ENCODE data around the gene KRTAP10-7.
"Not testable (repeated sequence)": the region's sequence is repeated elsewhere in the genome, so short reads cannot be mapped to it uniquely, and the experiment has no call there.

Gene KRTAP10-7

DNA sequence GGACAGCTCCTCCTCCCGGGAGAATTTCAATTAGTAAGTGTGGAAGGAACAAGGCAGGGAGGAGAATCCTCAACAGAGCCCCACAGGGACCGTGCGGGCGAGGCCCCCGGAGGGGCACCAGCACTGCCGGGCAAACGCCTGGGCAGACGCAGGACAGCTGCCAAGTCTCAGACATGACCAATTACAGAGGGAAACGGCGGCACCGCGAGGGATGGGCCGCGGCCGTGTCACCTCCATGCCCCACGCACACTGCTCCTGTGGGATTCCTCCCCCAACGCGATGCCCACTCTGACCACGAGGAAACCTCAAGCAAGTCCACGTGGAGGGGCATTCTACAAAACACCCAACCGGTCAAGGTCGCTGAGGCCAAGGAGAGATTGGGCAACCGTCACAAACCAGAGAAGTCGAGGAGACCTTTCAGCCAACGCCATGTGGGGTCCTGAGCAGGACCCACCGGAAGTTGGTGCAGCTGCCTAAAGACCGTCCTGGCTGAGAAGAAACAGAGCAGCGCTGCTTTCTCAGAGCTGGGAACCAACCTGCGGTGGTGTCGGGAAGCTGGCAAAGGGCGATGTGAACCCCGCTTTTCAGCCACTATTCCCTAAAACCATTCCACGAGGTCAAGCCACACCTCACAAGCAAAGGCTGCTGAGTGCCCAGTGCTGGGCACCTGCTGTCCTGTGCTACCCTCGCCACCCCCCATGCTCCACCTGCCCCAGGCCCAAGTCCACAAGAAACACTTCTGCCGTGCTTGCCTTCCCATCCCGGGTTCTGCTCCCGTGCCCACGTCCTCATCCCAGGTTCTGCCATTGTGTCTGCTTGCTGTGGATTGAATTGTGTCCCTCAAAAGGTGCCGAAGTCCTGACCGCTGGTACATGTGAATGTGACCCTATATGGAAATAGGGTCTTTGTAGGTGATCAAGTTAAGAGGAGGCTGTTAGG lies 28.3 kb upstream of the KRTAP10-7 start:
- no peak for DNase-seq (ENCODE audit: low read depth, low spot score)

GRCh38 chr21:44572959-44573583 lies 27.3 kb upstream of the KRTAP10-7 start:
- no peak for DNase-seq (ENCODE audit: low read depth, low spot score)

- not testable (repeated sequence) for DNase-seq (ENCODE audit: low read depth, low spot score)
Observed at GRCh38 chr21:44573630-44574456, 26.6 kb upstream of the KRTAP10-7 start, which contains the start of gene KRTAP10-4. Gene KRTAP10-4, plus strand, starts transcription at chr21:44573729. Its CDS starts 30 bp downstream, at chr21:44573759.

- DNase-seq (ENCODE audit: low read depth, low spot score): no peak
Observed at GRCh38 chr21:44574457-44575306, 25.7 kb upstream of the KRTAP10-7 start.

DNA sequence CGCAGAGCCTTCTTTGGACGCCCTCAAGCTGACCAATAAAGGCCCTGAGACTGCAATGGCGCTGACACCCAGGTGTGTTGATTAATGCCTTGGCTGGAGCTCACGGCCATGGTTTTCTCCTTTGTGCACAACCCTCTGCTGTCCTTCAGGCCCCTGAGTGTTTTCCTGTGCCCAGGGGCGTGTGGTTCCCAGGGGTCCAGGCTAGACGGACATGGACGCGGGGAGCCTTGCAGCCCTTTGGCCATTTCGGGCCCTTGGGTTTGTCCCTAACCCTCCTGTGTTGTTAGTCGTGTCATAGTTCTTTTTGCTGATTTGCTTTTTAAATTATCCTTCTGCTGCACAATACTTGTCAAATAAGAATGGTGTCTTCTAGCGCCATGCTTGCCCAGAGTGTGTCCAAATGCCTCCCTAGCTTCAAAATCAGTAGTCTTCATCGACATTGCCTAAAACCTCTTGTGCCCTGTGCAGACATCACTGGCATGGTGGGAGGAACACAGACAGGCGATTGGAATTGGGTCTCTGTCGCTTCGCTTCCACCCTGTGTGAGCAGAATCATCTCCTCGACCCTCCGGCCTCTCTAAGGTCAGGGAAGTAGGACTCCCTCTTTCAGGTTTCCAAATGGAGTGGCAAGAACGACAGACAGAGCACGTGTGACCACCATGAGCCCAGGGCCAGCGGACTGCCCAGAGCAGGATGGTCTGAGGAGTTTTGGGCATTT lies 24.9 kb upstream of the KRTAP10-7 start:
- no peak for DNase-seq (ENCODE audit: low read depth, low spot score)

- no peak for DNase-seq (ENCODE audit: low read depth, low spot score)
Observed at GRCh38 chr21:44576025-44576420, 24.4 kb upstream of the KRTAP10-7 start.

DNA sequence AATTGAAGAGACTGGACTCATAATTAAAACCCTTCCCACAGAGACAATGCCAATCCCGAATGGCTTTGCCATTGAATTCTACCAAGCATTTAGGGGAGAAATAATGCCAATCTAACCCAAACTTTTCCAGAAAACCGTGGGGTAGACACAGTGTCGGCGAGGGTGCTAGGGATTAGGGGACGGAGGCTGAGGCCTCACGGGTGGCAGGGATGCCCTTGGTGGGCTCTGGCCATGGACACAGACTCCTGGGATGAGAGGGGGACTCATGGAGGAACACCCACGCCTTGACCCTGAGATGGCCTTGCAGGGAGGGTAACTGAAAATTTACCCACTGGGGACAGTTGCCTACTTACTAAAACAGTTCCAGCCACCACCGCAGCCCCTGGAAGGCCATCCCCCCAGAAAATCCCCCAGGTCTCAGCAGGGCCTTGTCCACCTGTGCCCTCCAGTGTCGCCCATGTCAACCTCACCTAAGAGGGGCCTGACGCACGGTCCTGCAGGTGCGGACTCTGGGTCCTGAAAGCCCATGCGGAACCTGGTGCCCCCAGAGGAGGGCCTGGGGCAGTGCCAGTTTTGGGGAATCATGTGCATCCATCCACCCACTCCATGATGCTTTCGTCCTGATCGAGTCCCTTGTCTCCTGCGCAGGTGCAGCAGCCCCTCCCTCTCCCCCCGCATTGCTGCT lies 21.9 kb upstream of the KRTAP10-7 start:
- DNase-seq (ENCODE audit: low read depth, low spot score): no peak

- DNase-seq (ENCODE audit: low read depth, low spot score): no peak
Observed at GRCh38 chr21:44579056-44579832, 21.2 kb upstream of the KRTAP10-7 start.

DNA sequence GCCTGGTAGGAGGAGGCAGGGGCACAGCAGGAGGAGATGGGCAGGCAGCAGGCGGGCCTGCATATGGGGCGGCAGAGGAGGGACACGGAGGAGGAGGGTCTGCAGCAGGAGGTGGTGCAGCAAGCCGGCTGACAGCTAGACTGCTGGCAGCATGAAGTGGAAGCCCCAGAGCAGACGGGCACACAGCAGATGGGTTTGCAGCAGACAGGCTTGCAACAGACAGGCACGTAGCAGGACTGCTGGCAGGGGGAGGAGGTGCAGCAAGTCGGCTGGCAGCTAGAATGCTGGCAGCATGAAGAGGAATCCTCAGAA lies 20.6 kb upstream of the KRTAP10-7 start:
- no peak for DNase-seq (ENCODE audit: low read depth, low spot score)

GRCh38 chr21:44580231-44580821 lies 20.1 kb upstream of the KRTAP10-7 start, which contains the start of gene KRTAP10-5:
Gene KRTAP10-5, minus strand, starts transcription at chr21:44580604. Its CDS starts 26 bp downstream, at chr21:44580578.
- DNase-seq (ENCODE audit: low read depth, low spot score): not testable (repeated sequence)

GRCh38 chr21:44581158-44581557 lies 19.2 kb upstream of the KRTAP10-7 start:
- no peak for DNase-seq (ENCODE audit: low read depth, low spot score)

DNA sequence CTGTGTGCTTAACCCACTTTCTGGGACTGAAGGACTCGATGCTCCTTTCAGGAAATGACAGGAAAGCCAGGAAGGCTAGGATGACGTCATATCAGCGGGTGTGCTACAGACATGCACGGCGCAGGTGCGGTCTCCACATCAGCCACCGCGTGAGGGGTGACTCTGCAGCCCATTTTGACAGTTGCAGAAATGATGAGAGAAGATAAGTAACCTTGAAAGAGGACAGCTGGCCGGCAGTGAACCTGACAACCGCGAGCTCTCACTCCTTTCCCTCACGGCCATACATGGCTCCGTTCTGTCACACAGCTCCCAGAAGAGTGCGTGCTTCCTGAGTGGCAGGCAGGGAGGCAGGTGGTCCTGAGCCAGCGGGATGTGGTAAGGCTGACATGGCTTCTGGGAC lies 18.3 kb upstream of the KRTAP10-7 start:
- no peak for DNase-seq (ENCODE audit: low read depth, low spot score)

- DNase-seq (ENCODE audit: low read depth, low spot score): no peak
Observed at GRCh38 chr21:44583089-44583799, 17.2 kb upstream of the KRTAP10-7 start.

DNA sequence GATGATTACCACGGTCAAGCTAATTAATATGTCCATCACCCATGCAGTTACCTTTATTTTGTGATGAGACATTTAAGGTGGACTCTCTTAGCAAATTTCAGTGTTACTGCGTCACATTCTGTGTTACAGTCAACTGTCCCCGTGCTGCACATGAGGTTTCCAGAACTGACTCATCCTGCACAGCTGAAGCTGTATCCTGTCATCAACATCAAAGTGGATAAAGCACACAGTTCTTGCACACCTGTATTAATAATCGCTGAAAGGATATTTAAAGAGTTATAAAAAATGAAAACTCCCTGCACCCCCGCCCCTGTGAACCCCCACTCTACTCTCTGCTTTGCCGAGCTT lies 16.6 kb upstream of the KRTAP10-7 start:
- no peak for DNase-seq (ENCODE audit: low read depth, low spot score)

- no peak for DNase-seq (ENCODE audit: low read depth, low spot score)
Observed at GRCh38 chr21:44585892-44586291, 14.5 kb upstream of the KRTAP10-7 start.

- DNase-seq (ENCODE audit: low read depth, low spot score): no peak
Observed at GRCh38 chr21:44589094-44589493, 11.3 kb upstream of the KRTAP10-7 start.

DNA sequence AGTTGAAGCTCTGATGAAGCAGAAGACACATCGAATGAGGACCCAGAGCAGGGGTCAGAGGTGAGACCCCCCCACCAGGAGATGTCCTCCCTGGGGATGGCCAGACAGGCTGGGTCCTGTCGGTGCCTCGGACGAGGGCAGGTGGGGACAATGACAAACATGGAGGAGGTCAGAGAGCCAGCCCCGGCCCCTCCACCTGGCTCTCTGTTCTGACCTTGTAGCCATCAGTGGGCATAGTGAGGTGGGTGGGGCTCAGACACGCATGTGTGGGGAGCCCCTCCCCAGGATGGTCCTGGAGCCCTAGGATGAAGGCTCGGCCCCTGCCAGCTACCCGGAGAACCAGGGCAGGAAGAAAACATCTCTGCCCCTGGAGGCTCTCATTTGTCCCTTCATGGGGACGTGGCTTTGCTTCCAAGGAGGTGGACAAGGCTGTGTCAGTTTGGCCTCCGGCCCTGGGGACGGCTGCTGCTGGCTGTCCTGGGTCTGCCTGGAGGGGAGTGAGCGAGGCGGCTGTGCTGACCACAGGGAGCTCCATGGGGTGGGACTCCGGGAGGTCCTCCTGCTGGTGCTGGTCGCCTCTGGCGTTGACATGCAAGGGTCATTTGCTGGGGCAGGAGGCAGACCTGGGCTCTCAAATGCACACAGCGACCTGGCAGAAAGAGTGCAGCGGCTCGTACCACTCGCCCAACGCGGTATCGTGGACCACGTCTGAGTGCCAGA lies 10.7 kb upstream of the KRTAP10-7 start:
- no peak for DNase-seq (ENCODE audit: low read depth, low spot score)

Measured in activated CD4-positive, CD25-positive, alpha-beta regulatory T cell treated with anti-CD3 and anti-CD28 coated beads, Interleukin-2, amount 50 U/mL, for 16 hours (primary cell).